SK-N-SH treated with all-trans-retinoic acid at 6 μM for 48 hours (cell line): ENCODE results near the gene NCS1.

Experiments used
- ESRRG ChIP-seq: fragments of 250-450 bp; sonication (Bioruptor Pico); IDR thresholded peaks from 2 replicates; pipeline ENCODE4 v1.6.1; 2021; ENCODE audit warnings: mild to moderate bottlenecking
- RARB ChIP-seq: fragments of 250-450 bp; sonication (Bioruptor Pico); IDR thresholded peaks from 2 replicates; pipeline ENCODE4 v1.8.0; 2021; ENCODE audit warnings: mild to moderate bottlenecking, moderate library complexity
- ZFP3 ChIP-seq: fragments of 250-450 bp; sonication (Bioruptor Pico); IDR thresholded peaks from 2 replicates; pipeline ENCODE4 v1.5.0; 2020; ENCODE audit warnings: mild to moderate bottlenecking, moderate library complexity
- ZNF565 ChIP-seq: fragments of 450-650 bp; formaldehyde crosslinking; conservative IDR thresholded peaks from 2 replicates; pipeline ENCODE4 v1.5.0; 2020; ENCODE audit warnings: low read depth, mild to moderate bottlenecking, moderate library complexity
- TF ChIP-seq, protein P1 (sequence below): fragments of 250-450 bp; sonication (Bioruptor Pico); IDR thresholded peaks from 2 replicates; pipeline ENCODE4 v1.5.0; 2020; ENCODE audit warnings: mild to moderate bottlenecking, moderate library complexity
- TF ChIP-seq, protein P2 (sequence below): fragments of 250-450 bp; sonication (Bioruptor Pico); IDR thresholded peaks from 2 replicates; pipeline ENCODE4 v1.5.1; 2021; ENCODE audit warnings: mild to moderate bottlenecking, moderate library complexity

DNA sequence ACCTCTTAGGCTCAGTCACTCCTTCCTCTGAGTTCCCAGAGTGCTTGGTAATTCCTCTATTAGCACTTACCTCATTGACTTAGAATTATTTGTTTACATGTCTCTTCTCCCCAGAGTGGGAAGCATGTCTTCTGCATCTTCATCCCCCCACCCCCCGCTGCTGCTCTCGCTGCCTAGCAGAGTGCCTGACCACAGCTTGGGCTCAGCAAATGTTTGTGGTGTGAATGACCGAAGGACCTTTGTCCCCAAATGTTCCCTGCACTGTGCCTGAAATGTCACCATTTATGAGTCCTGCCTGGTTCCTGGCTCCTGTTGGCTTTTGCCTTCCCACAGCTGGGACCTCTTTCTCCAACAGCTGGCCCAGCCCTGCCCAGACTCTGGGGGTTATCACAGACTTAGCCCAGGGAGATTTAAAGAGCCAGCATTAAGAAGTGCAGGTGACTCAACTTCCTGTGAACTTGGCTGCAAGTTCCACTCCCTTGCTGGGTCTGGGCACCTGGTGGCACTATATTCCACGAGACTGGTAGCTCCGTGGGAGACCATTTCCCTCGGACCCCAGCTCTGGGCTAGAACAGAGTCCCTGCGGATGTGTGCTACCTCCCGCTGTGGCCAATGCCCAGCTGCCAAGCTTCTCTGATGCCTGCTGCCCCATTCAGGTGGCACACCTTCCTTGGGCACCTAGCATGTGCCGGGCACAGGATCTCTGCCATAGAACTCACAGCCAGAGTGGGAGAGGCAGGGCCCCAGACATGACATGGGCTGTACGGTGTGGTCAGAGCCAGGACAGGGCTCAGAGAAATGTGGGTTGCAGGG lies 91.6 kb downstream of the NCS1 start:
- TF ChIP-seq, protein P1, sequence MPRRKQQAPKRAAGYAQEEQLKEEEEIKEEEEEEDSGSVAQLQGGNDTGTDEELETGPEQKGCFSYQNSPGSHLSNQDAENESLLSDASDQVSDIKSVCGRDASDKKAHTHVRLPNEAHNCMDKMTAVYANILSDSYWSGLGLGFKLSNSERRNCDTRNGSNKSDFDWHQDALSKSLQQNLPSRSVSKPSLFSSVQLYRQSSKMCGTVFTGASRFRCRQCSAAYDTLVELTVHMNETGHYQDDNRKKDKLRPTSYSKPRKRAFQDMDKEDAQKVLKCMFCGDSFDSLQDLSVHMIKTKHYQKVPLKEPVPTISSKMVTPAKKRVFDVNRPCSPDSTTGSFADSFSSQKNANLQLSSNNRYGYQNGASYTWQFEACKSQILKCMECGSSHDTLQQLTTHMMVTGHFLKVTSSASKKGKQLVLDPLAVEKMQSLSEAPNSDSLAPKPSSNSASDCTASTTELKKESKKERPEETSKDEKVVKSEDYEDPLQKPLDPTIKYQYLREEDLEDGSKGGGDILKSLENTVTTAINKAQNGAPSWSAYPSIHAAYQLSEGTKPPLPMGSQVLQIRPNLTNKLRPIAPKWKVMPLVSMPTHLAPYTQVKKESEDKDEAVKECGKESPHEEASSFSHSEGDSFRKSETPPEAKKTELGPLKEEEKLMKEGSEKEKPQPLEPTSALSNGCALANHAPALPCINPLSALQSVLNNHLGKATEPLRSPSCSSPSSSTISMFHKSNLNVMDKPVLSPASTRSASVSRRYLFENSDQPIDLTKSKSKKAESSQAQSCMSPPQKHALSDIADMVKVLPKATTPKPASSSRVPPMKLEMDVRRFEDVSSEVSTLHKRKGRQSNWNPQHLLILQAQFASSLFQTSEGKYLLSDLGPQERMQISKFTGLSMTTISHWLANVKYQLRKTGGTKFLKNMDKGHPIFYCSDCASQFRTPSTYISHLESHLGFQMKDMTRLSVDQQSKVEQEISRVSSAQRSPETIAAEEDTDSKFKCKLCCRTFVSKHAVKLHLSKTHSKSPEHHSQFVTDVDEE (CRISPR knock-in tag): no peak
- TF ChIP-seq ZNF565 (no peak), ESRRG (CRISPR knock-in tag) (no peak), ZFP3 (CRISPR knock-in tag) (no peak), RARB (CRISPR knock-in tag) (no peak)
- TF ChIP-seq, protein P2, sequence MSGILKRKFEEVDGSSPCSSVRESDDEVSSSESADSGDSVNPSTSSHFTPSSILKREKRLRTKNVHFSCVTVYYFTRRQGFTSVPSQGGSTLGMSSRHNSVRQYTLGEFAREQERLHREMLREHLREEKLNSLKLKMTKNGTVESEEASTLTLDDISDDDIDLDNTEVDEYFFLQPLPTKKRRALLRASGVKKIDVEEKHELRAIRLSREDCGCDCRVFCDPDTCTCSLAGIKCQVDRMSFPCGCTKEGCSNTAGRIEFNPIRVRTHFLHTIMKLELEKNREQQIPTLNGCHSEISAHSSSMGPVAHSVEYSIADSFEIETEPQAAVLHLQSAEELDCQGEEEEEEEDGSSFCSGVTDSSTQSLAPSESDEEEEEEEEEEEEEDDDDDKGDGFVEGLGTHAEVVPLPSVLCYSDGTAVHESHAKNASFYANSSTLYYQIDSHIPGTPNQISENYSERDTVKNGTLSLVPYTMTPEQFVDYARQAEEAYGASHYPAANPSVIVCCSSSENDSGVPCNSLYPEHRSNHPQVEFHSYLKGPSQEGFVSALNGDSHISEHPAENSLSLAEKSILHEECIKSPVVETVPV: no peak
